HG02981 (cell line): ENCODE data around the gene TRIM14.

Experiments
- ATAC-seq: cut with Tn5 transposase; IDR thresholded peaks from one replicate; pipeline ENCODE4 v1.9.1; 2021; ENCODE audit warnings: mild to moderate bottlenecking, moderate library complexity; ENCODE audit not compliant: unreplicated experiment

Gene TRIM14

DNA sequence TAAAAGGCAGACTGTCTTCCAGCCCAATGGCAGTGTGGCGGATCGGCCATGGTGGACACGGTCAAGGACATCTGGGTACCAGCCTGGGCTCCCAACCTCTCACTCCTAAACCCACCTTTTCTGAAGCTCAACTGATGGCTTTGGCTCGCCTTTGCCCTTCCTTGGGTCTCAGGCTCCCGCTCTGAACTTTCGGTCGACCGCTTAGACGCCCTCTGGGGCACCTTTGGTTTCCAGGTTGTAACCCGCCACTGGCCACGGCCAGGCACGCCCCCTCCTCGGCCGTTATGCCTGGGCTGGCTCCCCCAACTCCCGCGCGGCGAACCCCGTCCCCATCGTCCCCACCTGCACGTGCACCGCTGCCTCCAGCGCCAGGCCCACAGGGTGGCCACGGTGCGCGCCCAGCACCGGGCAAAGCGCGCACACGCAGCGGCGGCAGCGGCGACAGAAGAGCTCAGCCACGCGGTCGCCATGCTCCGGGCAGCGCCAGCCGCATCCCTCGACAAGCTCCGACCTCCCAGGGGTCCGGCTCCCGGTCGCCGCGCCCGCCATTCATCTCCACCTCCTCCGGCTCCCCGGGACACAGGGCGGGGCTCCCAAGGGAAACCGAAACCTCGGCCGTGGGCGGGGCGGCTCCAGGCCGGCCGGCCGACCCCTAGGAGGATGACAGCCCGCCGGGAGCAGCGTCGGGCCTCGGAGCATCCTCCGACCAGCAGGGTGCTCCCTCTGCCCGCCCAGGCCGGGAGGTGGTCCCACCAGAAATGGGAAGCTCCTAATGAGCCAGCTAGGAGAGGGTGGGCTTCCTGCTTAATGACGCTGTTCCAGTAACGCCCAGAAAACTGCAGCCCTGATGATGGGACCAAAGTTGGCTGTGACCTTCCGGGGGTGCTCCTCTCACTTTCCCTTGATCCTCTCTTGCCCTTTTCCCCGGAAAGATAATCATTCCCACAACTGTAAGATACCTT, at the start of gene TRIM14:
TSS of gene TRIM14 (minus strand) at position 583 of the 962 bp plus-strand sequence. CDS start at position 549, 34 bp downstream.
- ATAC-seq = peak; percentile 56

- no peak for ATAC-seq
These were observed 49.2 kb upstream of the TRIM14 start for GRCh38 chr9:98168153-98168780.

- no peak for ATAC-seq
These were observed 45.9 kb upstream of the TRIM14 start for GRCh38 chr9:98164912-98165311.

GRCh38 chr9:98162613-98163012, 43.6 kb upstream of the TRIM14 start:
- ATAC-seq = no peak

DNA sequence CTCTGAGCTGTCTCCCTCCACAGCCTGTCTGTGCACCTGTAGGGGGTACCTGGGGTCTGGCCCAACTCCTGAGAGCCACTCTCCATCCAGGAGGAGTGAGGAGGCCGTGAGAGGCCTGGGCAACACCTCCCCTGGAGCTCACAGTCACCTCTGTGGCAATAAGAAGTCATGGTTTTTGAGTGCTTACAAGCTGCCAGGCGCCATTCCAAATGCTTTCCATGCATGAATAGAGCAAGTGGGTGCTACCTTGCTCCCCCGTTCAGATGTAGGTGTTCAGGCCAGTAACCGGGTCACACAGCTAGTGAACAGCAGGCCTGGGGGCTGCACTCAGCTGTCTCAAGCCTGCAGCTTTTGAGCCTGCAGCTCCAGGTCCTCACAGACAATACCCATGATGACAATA, 42.8 kb upstream of the TRIM14 start:
- ATAC-seq = no peak

GRCh38 chr9:98159790-98160189, 40.8 kb upstream of the TRIM14 start:
- no peak for ATAC-seq

- no peak for ATAC-seq
These were observed 40.3 kb upstream of the TRIM14 start for GRCh38 chr9:98159301-98159700.

DNA sequence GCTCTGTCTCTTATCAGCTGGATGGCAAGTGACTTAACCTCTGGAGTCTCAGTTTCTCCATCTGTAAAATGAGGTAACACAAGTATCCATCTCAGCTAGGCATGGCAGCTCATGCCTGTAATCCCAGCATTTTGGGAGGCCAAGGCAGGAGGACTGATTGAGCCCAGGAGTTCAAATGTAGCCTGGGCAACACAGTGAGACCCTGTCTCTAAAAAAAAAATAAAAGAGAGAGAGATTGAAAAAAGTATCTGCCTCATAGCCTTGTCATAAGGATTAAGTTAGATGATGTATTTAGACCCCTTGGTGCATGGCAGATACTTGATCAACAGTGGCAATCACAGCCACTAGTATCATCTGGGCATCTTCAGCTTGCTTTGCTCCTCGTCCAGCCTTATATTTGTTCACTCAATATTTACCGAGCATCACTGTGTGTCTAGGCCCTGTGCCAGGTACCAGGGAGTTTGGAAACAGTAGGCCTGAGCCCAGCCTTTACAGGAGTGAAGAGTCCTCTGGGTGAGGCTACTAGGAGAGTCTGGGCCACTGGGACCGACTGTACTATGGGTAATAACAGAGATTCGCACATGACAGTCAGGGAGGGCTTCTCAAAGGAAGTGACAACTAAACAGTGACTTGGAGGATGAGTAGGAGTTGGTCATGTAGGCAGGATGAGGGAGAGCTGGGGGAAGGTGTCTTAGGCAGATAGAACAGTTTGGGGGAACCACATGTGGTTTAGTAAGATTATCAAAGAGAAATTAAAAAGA, 39.2 kb upstream of the TRIM14 start:
- ATAC-seq = no peak

GRCh38 chr9:98157372-98157771, 38.4 kb upstream of the TRIM14 start:
- no peak for ATAC-seq

DNA sequence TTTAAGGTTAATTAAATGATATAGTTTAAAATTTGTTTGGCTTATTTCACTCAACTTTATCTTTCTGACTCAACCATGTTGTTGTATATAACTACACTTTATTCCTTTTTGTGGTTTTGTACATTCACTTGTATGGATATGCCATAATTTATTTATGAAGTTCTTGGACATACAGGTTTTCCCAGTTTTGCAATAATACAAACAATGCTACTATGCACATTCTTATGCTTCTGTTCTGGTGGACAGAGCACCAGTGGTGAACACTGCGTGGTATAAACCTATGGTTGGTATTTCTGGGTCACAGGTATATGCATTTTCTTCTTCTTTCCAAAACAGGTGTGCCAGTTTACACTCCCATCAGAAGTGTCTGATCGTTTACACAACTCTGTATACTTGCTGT, 35.7 kb upstream of the TRIM14 start:
- ATAC-seq = no peak

DNA sequence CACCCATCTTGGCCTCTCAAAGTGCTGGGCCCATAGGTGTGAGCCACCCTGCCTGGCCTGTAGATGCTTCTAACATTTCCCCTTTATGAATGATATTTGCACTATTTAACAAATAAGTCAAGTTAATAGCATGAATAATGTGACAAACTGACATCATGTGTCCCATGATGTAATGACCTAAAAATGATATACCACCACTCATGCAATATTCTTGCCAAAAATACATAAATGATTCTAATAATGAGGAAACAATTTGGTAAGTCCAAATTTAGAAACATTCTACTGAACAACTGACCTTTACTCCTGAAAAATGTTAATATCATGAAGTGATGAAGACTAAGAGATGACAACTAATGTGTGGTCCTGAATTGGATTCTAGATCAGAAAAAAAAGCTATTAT, 33.5 kb upstream of the TRIM14 start:
- no peak for ATAC-seq

DNA sequence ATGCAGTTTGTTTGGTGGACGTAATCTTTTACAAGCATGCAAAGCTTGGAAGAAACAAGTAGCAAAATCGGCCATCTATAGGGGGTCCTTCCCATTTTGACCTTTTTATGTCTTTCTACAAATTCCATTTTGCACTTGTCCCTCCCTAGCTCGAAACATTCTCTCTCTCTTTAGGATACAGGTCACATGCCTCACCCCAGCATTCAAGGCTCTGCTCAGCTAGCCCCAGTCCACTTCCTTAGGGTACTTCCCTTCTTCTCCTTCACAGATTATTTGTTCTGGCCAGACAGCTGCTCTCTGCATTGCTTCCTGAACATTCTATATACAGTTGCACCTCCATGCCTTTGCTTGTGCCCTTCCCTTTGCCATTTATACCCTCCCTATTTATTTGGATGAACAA, 31.7 kb upstream of the TRIM14 start:
- ATAC-seq = no peak

- ATAC-seq = no peak
These were observed 31.1 kb upstream of the TRIM14 start for GRCh38 chr9:98150164-98150563.

DNA sequence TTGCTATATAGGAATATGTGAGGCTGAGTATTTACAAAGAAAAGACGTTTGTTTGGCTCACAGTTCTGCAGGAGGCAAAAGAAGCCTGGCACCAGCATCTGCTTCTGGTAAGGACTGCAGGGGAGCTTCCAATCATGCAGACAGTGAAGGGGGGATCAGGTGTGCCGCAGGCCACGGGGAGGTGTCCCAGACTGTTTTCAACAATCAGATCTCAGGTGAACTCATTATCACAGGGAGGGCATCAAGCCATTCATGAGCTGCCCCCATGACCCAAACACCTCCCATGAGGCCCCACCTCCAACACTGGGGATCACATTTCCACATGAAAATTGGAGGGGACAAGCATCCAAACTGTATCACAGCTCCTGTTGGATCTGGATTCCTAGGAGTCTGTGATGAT, 30.4 kb upstream of the TRIM14 start:
- ATAC-seq = no peak

- no peak for ATAC-seq
These were observed 29.5 kb upstream of the TRIM14 start for GRCh38 chr9:98148486-98148885.

- ATAC-seq = no peak
These were observed 28.6 kb upstream of the TRIM14 start for GRCh38 chr9:98147582-98147981.

- ATAC-seq = no peak
These were observed 27.3 kb upstream of the TRIM14 start for GRCh38 chr9:98146101-98146991.

DNA sequence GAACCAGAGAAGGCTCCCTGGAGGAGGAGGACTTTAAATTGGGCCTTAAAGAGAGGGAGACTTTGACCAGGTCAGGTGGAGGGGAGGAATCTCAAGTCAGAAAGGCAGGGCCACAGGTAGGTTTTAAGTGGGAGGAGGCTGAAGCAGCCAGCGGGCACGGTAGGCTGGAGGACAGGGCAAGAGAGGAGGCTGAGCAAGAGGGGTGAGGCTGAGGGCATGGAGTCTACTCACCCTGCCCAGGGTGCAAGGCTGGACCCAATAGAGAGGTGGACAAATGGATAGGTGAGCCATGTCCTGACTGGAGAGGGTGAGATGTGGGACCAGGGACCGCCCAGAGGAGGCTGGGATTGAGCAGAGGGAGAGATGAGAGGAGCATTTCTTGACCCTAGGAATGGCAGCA, 25.6 kb upstream of the TRIM14 start:
- ATAC-seq = no peak

GRCh38 chr9:98144076-98144475, 25.1 kb upstream of the TRIM14 start:
- ATAC-seq = no peak

DNA sequence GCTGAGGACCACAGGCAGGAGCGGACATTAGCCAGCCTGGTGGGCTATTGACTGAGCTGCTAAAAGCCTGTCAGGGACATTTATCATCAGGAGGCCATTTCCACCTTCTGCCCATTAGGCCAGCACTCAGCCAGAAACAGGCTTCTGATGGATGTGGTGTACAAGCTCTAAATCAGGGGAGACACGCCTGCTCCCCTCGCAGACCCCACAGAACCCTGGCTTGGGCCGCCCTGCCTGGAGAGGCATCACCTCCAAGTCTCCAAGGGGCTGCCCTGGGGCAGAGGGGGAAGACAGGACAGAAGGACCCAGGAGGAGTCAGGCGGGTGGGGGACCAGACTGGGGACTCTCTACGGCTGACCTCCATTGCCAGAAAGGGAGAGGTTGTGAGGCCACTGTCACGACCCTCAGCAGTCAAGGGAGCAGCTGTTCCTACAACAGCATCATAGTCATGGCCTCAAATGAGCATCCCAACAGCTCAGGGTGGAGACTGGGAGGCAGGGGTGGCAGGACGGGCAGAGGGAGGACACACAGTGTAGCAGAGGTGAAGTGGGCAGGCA, 24.0 kb upstream of the TRIM14 start:
- ATAC-seq = no peak
